ENCODE results near the gene TTC39A.
"Not testable (repeated sequence)": the region's sequence is repeated elsewhere in the genome, so short reads cannot be mapped to it uniquely, and the experiment has no call there.

The TTC39A gene

GRCh38 chr1:51327386-51327785 lies 3.0 kb downstream of the TTC39A start:
- peaks cover 71% of the 10 kb centered on the region for H3K27me3 Mint-ChIP-seq
- no peak overlapping the region for H3K27ac Mint-ChIP-seq
- H3K9me3 Mint-ChIP-seq = no peaks in the 10 kb centered on the region
- CTCF ChIA-PET = no interaction called here
- no peaks in the 10 kb centered on the region for H3K36me3 Mint-ChIP-seq
- no peak overlapping the region for H3K4me3 Mint-ChIP-seq
- peaks cover 7% of the 10 kb centered on the region for H3K4me1 Mint-ChIP-seq
- no peak for DNase-seq

- Mint-ChIP-seq H3K36me3 (no peaks in the 10 kb centered on the region), H3K27me3 (peaks cover 66% of the 10 kb centered on the region), H3K27ac (no peak overlapping the region), H3K4me1 (peaks cover 7% of the 10 kb centered on the region), H3K9me3 (no peaks in the 10 kb centered on the region), H3K4me3 (no peak overlapping the region)
- CTCF ChIA-PET = no interaction called here
- DNase-seq = no peak
Measured at GRCh38 chr1:51326839-51327238, 3.5 kb downstream of the TTC39A start.

GRCh38 chr1:51325878-51326755 lies 4.2 kb downstream of the TTC39A start:
- no peak for DNase-seq
- Mint-ChIP-seq H3K27ac (no peak overlapping the region), H3K27me3 (peaks cover 65% of the 10 kb centered on the region), H3K4me3 (no peak overlapping the region), H3K36me3 (no peaks in the 10 kb centered on the region), H3K4me1 (peaks cover 6% of the 10 kb centered on the region), H3K9me3 (no peaks in the 10 kb centered on the region)
- CTCF ChIA-PET = no interaction called here

- no peak for DNase-seq
- Mint-ChIP-seq H3K27ac (no peak overlapping the region), H3K9me3 (no peaks in the 10 kb centered on the region), H3K36me3 (no peaks in the 10 kb centered on the region), H3K4me3 (no peak overlapping the region), H3K27me3 (peaks cover 58% of the 10 kb centered on the region), H3K4me1 (peaks cover 2% of the 10 kb centered on the region)
- CTCF ChIA-PET = interaction anchor here (1.1 kb wide), 1 partner anchor 10 kb away, joined by 3 read pairs; no protein-coding TSS in a partner anchor
Measured at GRCh38 chr1:51325391-51325790, 5.0 kb downstream of the TTC39A start.

GRCh38 chr1:51325011-51325385 lies 5.4 kb downstream of the TTC39A start:
- not testable (repeated sequence) for H3K9me3 Mint-ChIP-seq, H3K27ac Mint-ChIP-seq, H3K4me1 Mint-ChIP-seq, H3K36me3 Mint-ChIP-seq, H3K4me3 Mint-ChIP-seq, DNase-seq
- peaks cover 61% of the 10 kb centered on the region for H3K27me3 Mint-ChIP-seq
- CTCF ChIA-PET = interaction anchor here (1.1 kb wide), 1 partner anchor 9 kb away, joined by 3 read pairs; no protein-coding TSS in a partner anchor

GRCh38 chr1:51324251-51325010 lies 5.9 kb downstream of the TTC39A start:
- Mint-ChIP-seq H3K27ac (no peak overlapping the region), H3K4me1 (no peaks in the 10 kb centered on the region), H3K36me3 (no peaks in the 10 kb centered on the region), H3K27me3 (peaks cover 58% of the 10 kb centered on the region), H3K9me3 (no peaks in the 10 kb centered on the region), H3K4me3 (no peak overlapping the region)
- CTCF ChIA-PET = interaction anchor here (1.1 kb wide), 1 partner anchor 9 kb away, joined by 3 read pairs; no protein-coding TSS in a partner anchor
- no peak for DNase-seq

GRCh38 chr1:51323778-51324177 lies 6.6 kb downstream of the TTC39A start:
- no peaks in the 10 kb centered on the region for H3K4me1 Mint-ChIP-seq
- no peak overlapping the region for H3K4me3 Mint-ChIP-seq
- H3K27ac Mint-ChIP-seq = no peak overlapping the region
- CTCF ChIA-PET = no interaction called here
- no peak for DNase-seq
- H3K27me3 Mint-ChIP-seq = peaks cover 52% of the 10 kb centered on the region
- H3K9me3 Mint-ChIP-seq = no peaks in the 10 kb centered on the region
- H3K36me3 Mint-ChIP-seq = no peaks in the 10 kb centered on the region

GRCh38 chr1:51322417-51323101 lies 7.8 kb downstream of the TTC39A start:
- Mint-ChIP-seq H3K27me3 (peaks cover 55% of the 10 kb centered on the region), H3K4me3 (no peak overlapping the region), H3K27ac (no peak overlapping the region), H3K4me1 (no peaks in the 10 kb centered on the region), H3K36me3 (no peaks in the 10 kb centered on the region), H3K9me3 (no peaks in the 10 kb centered on the region)
- CTCF ChIA-PET = no interaction called here
- no peak for DNase-seq

GRCh38 chr1:51321924-51322280 lies 8.5 kb downstream of the TTC39A start:
- H3K9me3 Mint-ChIP-seq = no peaks in the 10 kb centered on the region
- H3K27ac Mint-ChIP-seq = no peak overlapping the region
- H3K4me1 Mint-ChIP-seq = no peaks in the 10 kb centered on the region
- CTCF ChIA-PET = interaction anchor here (0.8 kb wide), 1 partner anchor 447 kb away, joined by 3 read pairs; no protein-coding TSS in a partner anchor
- peaks cover 48% of the 10 kb centered on the region for H3K27me3 Mint-ChIP-seq
- no peak for DNase-seq
- no peaks in the 10 kb centered on the region for H3K36me3 Mint-ChIP-seq
- no peak overlapping the region for H3K4me3 Mint-ChIP-seq

GRCh38 chr1:51320967-51321923 lies 9.1 kb downstream of the TTC39A start:
- H3K4me1 Mint-ChIP-seq = no peaks in the 10 kb centered on the region
- CTCF ChIA-PET = interaction anchor here (0.8 kb wide), 1 partner anchor 448 kb away, joined by 3 read pairs; no protein-coding TSS in a partner anchor
- H3K36me3 Mint-ChIP-seq = no peaks in the 10 kb centered on the region

GRCh38 chr1:51317798-51318197 lies 12.6 kb downstream of the TTC39A start:
- CTCF ChIA-PET = no interaction called here

More at GRCh38 chr1:51320967-51321923, 9.1 kb downstream of the TTC39A start:
- no peaks in the 10 kb centered on the region for H3K9me3 Mint-ChIP-seq
- no peak overlapping the region for H3K27ac Mint-ChIP-seq
- peaks cover 42% of the 10 kb centered on the region for H3K27me3 Mint-ChIP-seq
- DNase-seq = no peak
- H3K4me3 Mint-ChIP-seq = no peak overlapping the region

GRCh38 chr1:51316846-51317120 lies 13.6 kb downstream of the TTC39A start:
- Mint-ChIP-seq H3K36me3 (no peaks in the 10 kb centered on the region), H3K4me3 (no peak overlapping the region), H3K27ac (no peak overlapping the region), H3K9me3 (no peaks in the 10 kb centered on the region), H3K4me1 (peaks cover 8% of the 10 kb centered on the region), H3K27me3 (peaks cover 21% of the 10 kb centered on the region)
- CTCF ChIA-PET = interaction anchor here (1.0 to 1.1 kb wide), 2 partner anchors 20 to 21 kb away, joined by 3 to 4 read pairs; no protein-coding TSS in a partner anchor
- no peak for DNase-seq

More at GRCh38 chr1:51317798-51318197, 12.6 kb downstream of the TTC39A start:
- H3K27me3 Mint-ChIP-seq = peaks cover 22% of the 10 kb centered on the region
- H3K36me3 Mint-ChIP-seq = no peaks in the 10 kb centered on the region
- no peak overlapping the region for H3K27ac Mint-ChIP-seq
- no peaks in the 10 kb centered on the region for H3K9me3 Mint-ChIP-seq
- no peak overlapping the region for H3K4me3 Mint-ChIP-seq
- peaks cover 8% of the 10 kb centered on the region for H3K4me1 Mint-ChIP-seq
- no peak for DNase-seq

GRCh38 chr1:51316113-51316845 lies 14.1 kb downstream of the TTC39A start:
- DNase-seq = no peak
- no peak overlapping the region for H3K4me3 Mint-ChIP-seq
- no peaks in the 10 kb centered on the region for H3K9me3 Mint-ChIP-seq
- peaks cover 8% of the 10 kb centered on the region for H3K4me1 Mint-ChIP-seq
- H3K27me3 Mint-ChIP-seq = peaks cover 16% of the 10 kb centered on the region
- no peaks in the 10 kb centered on the region for H3K36me3 Mint-ChIP-seq
- CTCF ChIA-PET = interaction anchor here (0.5 to 1.2 kb wide), 4 partner anchors 9 to 539 kb away, joined by 3 to 4 read pairs (median 3); no protein-coding TSS in a partner anchor
- H3K27ac Mint-ChIP-seq = no peak overlapping the region

Measured in activated naive CD4-positive, alpha-beta T cell treated with anti-CD3 and anti-CD28 coated beads, Interleukin-2, amount 10 ng/mL, durations not matched to agents 7 days and 5 days (primary cell).